Small intestine (tissue), 7 donors: ENCODE measurements around the gene ZBTB11. TPM values are rescaled to one million over a fixed set of nuclear protein-coding genes. Genes with fewer than 3 reads are reported as not detected.
A peak's percentile ranks its signal among the peaks of the same experiment; 100 is the strongest.
"Not testable (repeated sequence)": the region's sequence is repeated elsewhere in the genome, so short reads cannot be mapped to it uniquely, and the experiment has no call there.

Source experiments
- DNase-seq, 2 donors: peaks; one replicate each; pipeline versions ENCODE4 v3.0.0 to v3.0.0-alpha.2; 2013
- FAIRE-seq: peaks from 2 replicates; lab custom pipeline; 2012; peaks lifted over from hg19 to GRCh38; lab: Jason Lieb, UNC
- H3K27ac ChIP-seq, 3 donors: one replicate each; pipeline ENCODE4 v1.5.1; 2013; ENCODE audit warnings: low read length in 2 of 3, mild to moderate bottlenecking in 2 of 3, control low read depth in 1 of 3, inconsistent platforms in 1 of 3, low read depth in 1 of 3, moderate library complexity in 1 of 3
- H3K27me3 ChIP-seq, 3 donors: one replicate each; pipeline ENCODE4 v1.6.1; 2013; ENCODE audit warnings: low read length in 3 of 3, inconsistent platforms in 1 of 3; ENCODE audit not compliant: control insufficient read depth in 3 of 3, insufficient read depth in 3 of 3
- H3K36me3 ChIP-seq, 3 donors: one replicate each; pipeline ENCODE4 v1.6.1; 2013; ENCODE audit warnings: low read length in 3 of 3, inconsistent platforms in 1 of 3, low read depth in 1 of 3, mild to moderate bottlenecking in 1 of 3, moderate library complexity in 1 of 3; ENCODE audit not compliant: control insufficient read depth in 3 of 3, insufficient read depth in 2 of 3
- H3K4me1 ChIP-seq, 3 donors: one replicate each; pipeline ENCODE4 v1.6.1; 2013; ENCODE audit warnings: low read length in 2 of 3, inconsistent platforms in 1 of 3, low read depth in 1 of 3, mild to moderate bottlenecking in 1 of 3, moderate library complexity in 1 of 3; ENCODE audit not compliant: control insufficient read depth in 3 of 3, insufficient read depth in 2 of 3
- H3K4me3 ChIP-seq, 3 donors: one replicate each; pipeline ENCODE4 v1.5.1; 2013; ENCODE audit warnings: low read length in 3 of 3, control low read depth in 1 of 3, inconsistent platforms in 1 of 3, low read depth in 1 of 3, mild to moderate bottlenecking in 1 of 3, moderate library complexity in 1 of 3
- H3K9me3 ChIP-seq, 2 donors: one replicate each; pipeline ENCODE4 v1.6.1; 2013; ENCODE audit warnings: low read depth in 1 of 2, low read length in 1 of 2; ENCODE audit not compliant: control insufficient read depth in 2 of 2, insufficient read depth in 1 of 2
- WGBS, 3 donors: extraction: QIAGEN DNeasy Blood & Tissue Kit; methylation state at CpG; one replicate each; pipeline ENCODE4 v1.1.7; 2013; 5-methylcytosine and 5-hydroxymethylcytosine counted together
- polyA plus RNA-seq, 4 donors: library from polyadenylated mRNA; stranded (reverse) in 3 of 4; unstranded in 1 of 4; fragments of 200-250 nt in 3 of 4; fragments of 120-200 nt in 1 of 4; gene quantifications; one replicate each; pipeline versions ENCODE4 v1.2.1 to v1.2.3, GENCODE V29; 2013
- donor health status: healthy with polysubstance abuse.
- donor health status: control.
- donor health status: control.
- donor health status: Bipolar disorder and iron deficiency.
- donor health status: healthy.

The ZBTB11 gene
- polyA plus RNA-seq, 4 donors, result 5.4 to 17.6 (median 6.3) TPM

DNA sequence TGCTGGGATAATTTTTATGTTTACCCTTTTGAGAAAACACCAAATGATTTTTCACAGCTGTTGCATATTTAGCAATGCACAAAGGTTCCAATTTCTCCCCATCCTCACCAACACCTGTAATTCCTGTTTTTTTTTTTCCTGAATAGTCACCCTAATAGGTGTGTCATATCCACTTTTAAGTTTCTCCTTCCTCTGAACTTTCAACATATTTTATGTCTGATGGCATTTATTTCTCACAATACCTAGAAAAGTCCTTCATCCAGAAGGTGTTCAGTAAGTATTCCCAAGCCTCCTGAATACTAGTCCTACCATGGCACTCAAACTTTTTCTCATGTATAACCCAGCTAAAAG lies 8.1 kb upstream of the ZBTB11 start:
- Histone ChIP-seq H3K9me3 (no peaks in the 10 kb centered on the region), H3K36me3 (peaks cover 7 to 32% (median 10%) of the 10 kb centered on the region in 3 donors), H3K27ac (peak overlapping the region in 1 of 3 donors; percentile 84), H3K4me1 (peaks cover 2 to 11% (median 8%) of the 10 kb centered on the region in 3 donors), H3K4me3 (peak overlapping the region in 2 of 3 donors; percentile 47 to 76), H3K27me3 (no peaks in the 10 kb centered on the region)
- no peak for DNase-seq
- no peak for FAIRE-seq

DNA sequence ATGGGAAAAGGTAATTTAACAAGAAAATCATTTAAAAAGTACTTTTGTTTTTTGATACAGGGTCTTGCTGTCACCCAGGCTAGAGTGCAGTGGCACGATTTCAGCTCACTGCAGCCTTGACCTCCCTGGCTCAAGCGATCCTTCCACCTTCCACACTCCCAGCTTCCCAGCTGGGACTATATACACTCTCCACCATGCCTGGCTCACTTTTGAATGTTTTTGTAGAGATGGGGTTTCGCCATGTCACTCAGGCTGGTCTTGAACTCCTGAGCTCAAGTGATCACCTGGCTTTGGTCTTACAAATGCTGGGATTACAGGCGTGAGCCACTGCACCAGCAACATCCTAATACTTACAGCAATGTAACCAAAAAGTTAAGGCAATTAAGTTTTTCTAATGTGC lies 3.5 kb upstream of the ZBTB11 start:
- H3K4me1 ChIP-seq, result peaks cover 4 to 21% (median 5%) of the 10 kb centered on the region in 3 donors
- peaks cover 7 to 45% (median 10%) of the 10 kb centered on the region in 3 donors for H3K36me3 ChIP-seq
- no peak overlapping the region for H3K4me3 ChIP-seq
- FAIRE-seq, result no peak
- no peak for DNase-seq
- no peaks in the 10 kb centered on the region for H3K9me3 ChIP-seq
- 93 to 98% (median 95%) methylated on average over 4 of the region's 4 CpGs for WGBS, 3 donors
- no peaks in the 10 kb centered on the region for H3K27me3 ChIP-seq
- no peak overlapping the region for H3K27ac ChIP-seq

DNA sequence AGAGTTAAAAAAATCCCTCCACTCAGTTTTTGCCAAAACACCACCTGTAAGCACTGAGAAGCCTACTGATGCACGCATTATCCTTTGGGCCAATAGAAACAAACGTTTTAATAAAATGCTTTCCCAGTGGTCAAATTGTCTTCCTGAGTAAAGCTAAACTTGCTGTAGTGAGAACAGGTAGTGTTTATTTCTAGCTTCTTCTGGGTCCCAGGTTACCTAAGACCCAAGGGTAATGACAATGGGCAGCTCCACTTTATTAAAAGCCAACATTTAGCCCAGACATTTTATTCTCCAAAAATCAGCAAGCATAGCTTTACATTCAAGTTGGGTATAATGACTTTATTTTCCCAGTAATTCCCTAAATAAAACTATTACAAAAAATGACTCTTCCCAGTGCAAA lies 1.9 kb upstream of the ZBTB11 start:
- DNase-seq, H3K27ac ChIP-seq, H3K27me3 ChIP-seq, H3K4me1 ChIP-seq, H3K4me3 ChIP-seq, H3K9me3 ChIP-seq, FAIRE-seq: not testable (repeated sequence)
- peaks cover 6 to 39% (median 10%) of the 10 kb centered on the region in 3 donors for H3K36me3 ChIP-seq
- WGBS, 3 donors, result 40 to 69% (median 53%) methylated on average over 1 to 2 of the region's 2 CpGs

DNA sequence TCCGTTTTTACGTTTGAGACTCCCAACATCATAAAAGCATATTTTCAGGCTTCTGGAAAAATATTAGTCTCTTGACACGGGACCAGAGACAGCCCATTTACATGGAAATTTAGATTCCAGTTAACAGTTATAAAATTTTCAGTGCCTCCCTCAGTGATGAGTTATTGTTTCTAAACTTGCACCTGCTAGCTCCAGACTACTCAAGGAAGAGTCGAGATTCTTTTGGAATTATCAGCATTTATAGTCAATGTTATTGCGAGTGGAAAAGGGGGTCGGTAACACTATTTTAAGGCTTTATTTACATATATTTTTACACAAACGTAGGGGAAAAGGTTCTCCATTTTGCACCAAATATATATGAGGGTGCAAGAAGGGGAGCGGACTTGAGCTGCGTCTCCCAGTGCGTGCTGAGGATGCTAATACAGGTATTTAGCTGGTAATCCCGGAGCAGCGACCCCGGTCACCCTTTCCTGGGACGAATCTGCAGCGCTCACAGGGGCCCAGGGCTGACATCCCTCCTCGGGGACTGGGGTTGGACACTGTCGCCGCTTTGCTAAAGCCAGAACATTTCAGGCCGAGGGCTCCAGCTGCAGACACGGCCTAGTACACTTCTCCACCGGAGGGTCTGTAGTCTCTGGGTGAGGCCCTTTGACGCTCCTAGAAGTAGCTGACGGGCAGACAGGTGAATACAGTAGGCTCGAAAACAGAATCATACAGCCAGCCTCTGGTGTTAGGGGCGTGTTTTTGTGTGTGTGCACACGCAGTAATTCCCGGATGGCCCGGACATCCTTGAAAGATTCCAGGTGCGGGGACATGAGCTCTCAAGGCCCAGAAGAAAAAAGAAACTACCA lies 729 bp upstream of the ZBTB11 start:
- peak overlapping the region; percentile 48 to 94 (median 57) for H3K27ac ChIP-seq
- no peaks in the 10 kb centered on the region for H3K9me3 ChIP-seq
- FAIRE-seq (no peak), DNase-seq (peak in 1 of 2 donors; percentile 23)
- peaks cover 2 to 10% (median 4%) of the 10 kb centered on the region in 3 donors for H3K4me1 ChIP-seq
- H3K4me3 ChIP-seq, result peak overlapping the region; percentile 26 to 84 (median 71)
- H3K36me3 ChIP-seq, result peaks cover 6 to 35% (median 7%) of the 10 kb centered on the region in 3 donors
- WGBS, 3 donors, result 37 to 49% (median 45%) methylated on average over 29 of the region's 29 CpGs
- H3K27me3 ChIP-seq, result no peaks in the 10 kb centered on the region

DNA sequence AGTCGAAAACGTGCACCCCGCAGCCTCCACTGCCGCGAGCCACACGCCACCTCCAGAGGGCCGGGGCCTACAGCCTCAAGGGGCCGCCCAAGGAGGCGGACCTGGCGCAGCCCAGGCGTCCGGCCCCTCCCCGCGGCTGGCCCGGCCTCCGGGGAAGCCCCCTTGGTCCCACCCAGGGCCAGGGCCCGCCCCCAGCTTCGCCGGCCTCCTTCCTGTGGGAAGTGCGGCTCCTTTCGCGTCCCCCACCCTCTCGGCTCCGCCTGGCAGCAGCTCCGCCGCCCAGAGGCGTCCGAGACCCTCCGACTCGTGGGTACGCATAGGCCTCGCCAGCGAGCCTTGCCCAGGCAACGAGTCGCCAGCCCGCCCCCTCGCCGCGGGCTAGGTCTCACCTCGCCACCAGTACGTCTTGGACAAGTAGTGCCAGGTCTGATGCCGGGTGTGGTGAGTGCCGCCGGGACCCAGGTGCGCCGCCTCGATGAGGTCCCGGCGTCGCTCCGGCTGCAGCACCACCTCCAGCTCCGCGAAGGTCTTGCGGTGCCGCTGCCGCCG lies 642 bp downstream of the ZBTB11 start:
- FAIRE-seq (no peak), DNase-seq (peak; percentile 93 to 97)
- Histone ChIP-seq H3K36me3 (peaks cover 0 to 23% (median 1%) of the 10 kb centered on the region in 3 donors), H3K27ac (peak overlapping the region; percentile 94 to 100 (median 94)), H3K27me3 (no peaks in the 10 kb centered on the region), H3K4me1 (peaks cover 2 to 10% (median 4%) of the 10 kb centered on the region in 3 donors), H3K4me3 (peak overlapping the region; percentile 71 to 87 (median 84)), H3K9me3 (no peaks in the 10 kb centered on the region)
- WGBS, 3 donors, result 0% methylated on average over 34 to 57 of the region's 57 CpGs

DNA sequence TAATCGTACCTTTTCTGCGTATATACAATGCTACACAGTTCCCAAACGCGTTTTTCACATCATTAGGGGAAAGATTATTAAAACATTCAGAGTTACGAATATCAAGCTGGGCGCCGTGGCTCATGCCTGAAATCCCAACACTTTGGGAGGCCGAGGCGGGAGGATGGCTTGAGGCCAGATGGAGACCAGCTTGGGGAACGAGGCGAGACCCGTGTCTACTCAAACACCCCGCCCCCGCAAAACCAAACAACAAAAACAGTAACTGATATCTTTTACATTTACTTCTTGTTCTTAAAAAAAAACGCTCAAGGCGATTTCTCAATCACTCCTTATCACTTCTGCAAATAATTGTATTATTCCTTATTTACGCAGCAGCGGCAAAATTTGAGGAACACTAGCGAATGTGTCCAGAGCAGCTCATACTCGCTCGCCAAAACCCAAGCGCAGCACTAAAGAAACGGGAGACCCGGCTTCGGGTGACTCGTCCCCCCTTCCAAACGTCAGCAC lies 1.2 kb downstream of the ZBTB11 start:
- Histone ChIP-seq H3K27me3 (no peaks in the 10 kb centered on the region), H3K4me3 (peak overlapping the region in 2 of 3 donors; percentile 71 to 84), H3K36me3 (peaks cover 0 to 23% (median 4%) of the 10 kb centered on the region in 3 donors), H3K9me3 (no peaks in the 10 kb centered on the region), H3K27ac (peak overlapping the region; percentile 94 to 100 (median 94)), H3K4me1 (peaks cover 2 to 10% (median 4%) of the 10 kb centered on the region in 3 donors)
- FAIRE-seq, result no peak
- DNase-seq, result peak; percentile 8 to 12
- WGBS, 3 donors, result 2 to 6% (median 2%) methylated on average over 27 of the region's 27 CpGs

DNA sequence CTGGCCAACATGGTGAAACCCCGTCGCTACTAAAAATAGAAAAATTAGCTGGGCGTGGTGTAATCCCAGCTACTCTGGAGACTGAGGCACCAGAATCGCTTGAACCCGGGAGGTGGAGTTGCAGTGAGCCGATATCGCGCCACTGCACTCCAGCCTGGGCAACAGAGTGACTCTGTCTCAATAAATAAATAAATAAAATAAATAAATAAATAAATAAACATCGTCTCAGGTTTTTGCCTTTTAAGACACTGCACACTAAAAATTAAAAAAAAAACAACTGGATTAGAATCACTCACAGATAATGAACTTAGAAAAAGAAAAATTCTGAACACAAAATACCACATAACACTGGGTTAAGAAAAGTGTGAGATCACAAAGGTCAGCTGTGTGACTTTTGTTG lies 2.4 kb downstream of the ZBTB11 start:
- Histone ChIP-seq H3K9me3 (no peaks in the 10 kb centered on the region), H3K4me1 (peaks cover 2 to 10% (median 4%) of the 10 kb centered on the region in 3 donors), H3K4me3 (no peak overlapping the region), H3K27ac (no peak overlapping the region), H3K27me3 (no peaks in the 10 kb centered on the region), H3K36me3 (peaks cover 0 to 21% (median 4%) of the 10 kb centered on the region in 3 donors)
- 90 to 91% (median 91%) methylated on average over 9 of the region's 9 CpGs for WGBS, 3 donors
- FAIRE-seq (no peak), DNase-seq (no peak)

DNA sequence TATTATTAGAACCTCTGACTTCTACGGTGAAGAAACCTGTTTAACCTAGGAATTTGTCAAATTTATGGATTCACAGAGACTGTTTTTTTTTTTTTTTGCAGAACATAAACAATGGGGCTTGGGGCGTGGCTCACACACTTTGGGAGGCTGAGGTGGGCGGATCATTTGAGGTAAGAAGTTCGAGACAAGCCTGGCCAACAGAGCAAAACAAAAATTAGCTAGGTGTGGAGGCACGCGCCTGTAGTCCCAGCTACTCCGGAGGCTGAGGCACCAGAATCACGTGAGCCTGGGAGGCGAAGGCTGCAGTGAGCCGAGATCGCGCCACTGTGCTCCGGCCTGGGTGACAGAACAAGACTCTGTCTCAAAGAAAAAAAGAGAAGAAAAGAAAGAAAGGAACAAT lies 3.0 kb downstream of the ZBTB11 start:
- H3K4me1 ChIP-seq, result peaks cover 2 to 10% (median 4%) of the 10 kb centered on the region in 3 donors
- FAIRE-seq, result no peak
- H3K4me3 ChIP-seq, result no peak overlapping the region
- no peaks in the 10 kb centered on the region for H3K27me3 ChIP-seq
- WGBS, 3 donors, result 92 to 95% (median 92%) methylated on average over 13 of the region's 13 CpGs
- H3K27ac ChIP-seq, result no peak overlapping the region
- no peaks in the 10 kb centered on the region for H3K9me3 ChIP-seq
- DNase-seq, result no peak
- H3K36me3 ChIP-seq, result peaks cover under 1 to 23% (median 4%) of the 10 kb centered on the region in 3 donors
